GM19035 (cell line): Measurements from ENCODE around the gene BRINP1.
A peak's percentile ranks its signal among the peaks of the same experiment; 100 is the strongest.

Source experiments
- ATAC-seq: cut with Tn5 transposase; IDR thresholded peaks from one replicate; pipeline ENCODE4 v1.9.1; 2021; ENCODE audit not compliant: unreplicated experiment

BRINP1 gene

GRCh38 chr9:119343059-119343990 lies 25.9 kb downstream of the BRINP1 start:
- no peak for ATAC-seq

DNA sequence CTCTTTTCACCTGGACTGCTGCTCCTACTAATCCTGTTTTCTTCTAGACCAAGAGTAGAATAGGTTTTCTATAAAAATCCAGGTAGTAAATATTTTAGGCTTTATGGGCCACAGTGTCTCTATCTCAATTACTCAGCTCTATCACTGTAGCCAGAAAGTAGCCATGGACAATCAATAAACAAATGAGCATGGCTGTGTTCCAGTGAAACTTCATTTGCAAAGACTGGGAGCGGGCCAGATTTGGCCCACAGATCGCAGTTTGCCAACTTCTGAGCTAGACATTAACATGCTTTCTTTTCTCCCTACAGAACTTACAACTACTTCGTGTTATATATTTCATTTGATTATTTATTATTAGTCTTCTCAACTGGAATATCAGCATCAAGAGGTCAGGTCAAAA lies 30.2 kb downstream of the BRINP1 start:
- no peak for ATAC-seq

DNA sequence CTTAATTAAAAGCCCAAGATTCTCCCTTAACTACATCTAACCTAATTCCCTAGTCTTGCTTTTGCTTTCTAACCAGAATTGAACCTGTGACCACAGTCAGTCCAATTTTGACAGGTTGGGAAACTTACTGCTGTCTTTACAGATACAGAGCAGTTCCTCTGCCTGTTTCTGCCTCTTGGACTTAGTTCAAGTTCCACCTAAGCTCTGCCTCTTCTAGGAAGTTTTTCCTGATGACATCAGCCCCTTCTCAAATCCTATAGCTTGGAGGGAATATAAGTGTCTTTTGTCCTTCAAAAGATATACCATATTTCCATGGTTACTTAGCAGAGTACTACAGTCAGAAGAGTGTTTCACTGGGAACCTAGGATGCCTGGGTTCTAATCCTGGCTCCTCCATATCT lies 31.7 kb downstream of the BRINP1 start:
- no peak for ATAC-seq

GRCh38 chr9:119334745-119335144 lies 34.5 kb downstream of the BRINP1 start:
- no peak for ATAC-seq

- no peak for ATAC-seq
Measured at GRCh38 chr9:119333507-119334229, 35.6 kb downstream of the BRINP1 start.

- no peak for ATAC-seq
Measured at GRCh38 chr9:119332522-119332921, 36.7 kb downstream of the BRINP1 start.

GRCh38 chr9:119322184-119322583 lies 47.1 kb downstream of the BRINP1 start:
- ATAC-seq: no peak

DNA sequence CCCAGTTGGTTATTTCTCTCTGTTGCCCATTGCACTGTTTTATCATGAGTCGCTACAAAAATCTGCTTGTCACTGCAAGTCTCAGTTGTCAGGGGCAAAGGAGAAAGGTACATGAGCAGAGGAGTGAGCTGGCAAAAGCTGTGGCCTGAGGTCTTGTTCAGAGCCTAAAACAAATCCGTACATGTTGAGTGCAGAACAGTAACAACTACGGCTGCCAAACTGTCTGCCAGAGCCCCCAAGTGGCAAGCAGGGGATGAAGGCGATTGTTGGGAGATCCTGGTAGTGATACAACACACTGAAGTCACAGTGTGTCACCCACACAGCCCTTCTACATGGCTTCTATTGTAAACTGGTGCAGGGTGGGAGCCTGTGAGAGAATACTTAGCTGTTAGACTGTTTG lies 50.9 kb downstream of the BRINP1 start:
- no peak for ATAC-seq

DNA sequence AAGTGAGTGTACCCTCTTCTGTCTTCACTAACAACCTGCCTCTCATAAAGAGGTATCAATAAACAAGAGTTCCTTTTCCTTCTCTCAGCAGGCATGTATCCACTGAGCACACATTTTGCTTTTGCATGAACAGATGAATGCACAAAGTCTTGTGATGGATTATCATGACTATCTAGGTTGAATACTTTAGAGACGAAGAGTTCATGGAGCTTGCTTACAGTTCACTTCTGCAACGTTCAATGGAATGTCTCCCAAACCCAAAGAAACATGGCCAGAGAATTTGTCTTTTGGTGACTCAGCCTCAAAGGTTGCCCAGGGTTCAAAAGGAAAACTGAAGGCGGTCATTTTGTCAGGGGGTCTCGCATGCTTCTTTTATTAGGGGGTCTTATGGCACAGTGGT lies 55.4 kb downstream of the BRINP1 start:
- no peak for ATAC-seq

DNA sequence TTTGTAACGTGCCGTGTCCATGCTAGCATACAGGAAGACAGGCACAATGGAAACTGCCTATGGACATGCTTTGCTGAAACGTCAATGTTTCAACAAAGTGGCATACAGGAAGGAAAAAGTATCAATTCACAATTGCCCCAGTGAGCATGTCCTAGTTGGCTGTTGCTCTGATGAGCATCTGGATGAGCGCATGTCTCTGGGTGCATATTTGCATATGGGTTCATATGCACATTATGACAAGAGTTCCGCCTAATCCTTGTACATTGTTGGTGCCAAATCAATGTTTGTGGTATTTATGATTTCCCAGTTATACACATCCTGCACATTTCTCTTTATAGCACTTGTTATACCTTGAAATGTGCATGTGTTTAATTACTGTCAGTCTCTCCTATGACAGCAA lies 58.5 kb downstream of the BRINP1 start:
- ATAC-seq: no peak

GRCh38 chr9:119307471-119307870 lies 61.8 kb downstream of the BRINP1 start:
- no peak for ATAC-seq

GRCh38 chr9:119304555-119304954 lies 64.7 kb downstream of the BRINP1 start:
- no peak for ATAC-seq

- ATAC-seq: no peak
Measured at GRCh38 chr9:119302988-119303698, 66.1 kb downstream of the BRINP1 start.

GRCh38 chr9:119298076-119298853 lies 71.0 kb downstream of the BRINP1 start:
- ATAC-seq: peak; percentile 96

DNA sequence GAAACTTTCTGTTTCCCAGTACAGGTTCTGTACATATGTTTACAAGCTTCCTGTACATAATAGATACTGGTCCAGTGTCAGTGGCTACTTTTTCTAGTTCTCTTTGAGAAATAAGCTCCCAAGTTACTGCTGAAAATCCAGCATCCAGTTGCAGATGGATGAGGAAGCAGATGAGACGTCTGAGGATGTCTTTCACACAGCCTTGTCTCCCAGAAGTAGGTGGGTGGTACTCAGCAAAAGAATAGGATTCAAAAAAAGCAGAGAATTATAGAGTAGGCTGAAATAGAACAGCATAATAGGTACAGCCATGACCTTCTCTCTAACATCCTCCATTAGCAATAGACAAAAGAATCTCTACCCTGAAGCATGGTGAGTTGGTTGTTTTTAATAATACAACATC lies 77.7 kb downstream of the BRINP1 start:
- ATAC-seq: no peak

DNA sequence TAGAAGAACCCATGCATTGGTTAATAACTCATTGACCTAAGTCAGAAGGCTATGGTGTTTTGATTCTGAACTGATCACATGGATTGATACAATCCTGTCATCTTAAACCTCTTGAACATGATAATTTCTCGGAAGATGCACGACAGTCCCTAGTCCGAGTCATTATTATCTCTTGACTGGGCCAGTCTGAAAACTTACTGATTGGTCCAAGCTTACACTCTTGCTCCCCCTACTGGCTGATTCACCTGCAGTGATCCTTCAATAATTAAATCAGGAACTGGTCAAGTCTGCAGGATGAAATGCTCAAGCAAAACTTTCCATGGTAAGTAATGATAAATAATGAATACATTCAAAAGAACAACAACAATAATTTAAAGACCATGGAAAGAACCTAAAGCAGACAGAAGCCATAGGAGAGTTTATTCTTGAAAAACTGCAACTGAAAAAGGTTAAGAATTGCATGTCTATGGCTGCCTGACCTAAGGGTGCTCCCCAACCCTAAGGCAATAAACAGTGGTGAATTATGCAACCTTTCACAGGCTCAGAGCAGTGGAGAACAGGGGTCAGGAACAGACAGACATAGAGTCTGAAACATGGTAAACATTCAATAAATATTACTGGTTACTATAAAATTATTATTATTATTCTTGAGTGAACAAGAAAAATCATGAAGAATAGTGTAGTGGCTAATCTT lies 79.3 kb downstream of the BRINP1 start:
- peak; percentile 93 for ATAC-seq

GRCh38 chr9:119284587-119285337 lies 84.5 kb downstream of the BRINP1 start:
- no peak for ATAC-seq

GRCh38 chr9:119284118-119284517 lies 85.1 kb downstream of the BRINP1 start:
- ATAC-seq: no peak

GRCh38 chr9:119283078-119283794 lies 86.0 kb downstream of the BRINP1 start:
- ATAC-seq: no peak
